DMS153 (cell line): ENCODE measurements around the gene SLC16A10.
"Not testable (repeated sequence)": the region's sequence is repeated elsewhere in the genome, so short reads cannot be mapped to it uniquely, and the experiment has no call there.

Experiments used
- DNase-seq: peaks from one replicate; lab custom pipeline; 2025; lab: John Stamatoyannopoulos, UW

The SLC16A10 gene

GRCh38 chr6:111184827-111185532 lies 97.7 kb downstream of the SLC16A10 start:
- no peak for DNase-seq

- DNase-seq: no peak
These were observed 98.7 kb downstream of the SLC16A10 start for GRCh38 chr6:111185954-111186353.

- no peak for DNase-seq
These were observed 100.6 kb downstream of the SLC16A10 start for GRCh38 chr6:111187874-111188273.

- DNase-seq: not testable (repeated sequence)
These were observed 102.4 kb downstream of the SLC16A10 start for GRCh38 chr6:111189666-111190210.

DNA sequence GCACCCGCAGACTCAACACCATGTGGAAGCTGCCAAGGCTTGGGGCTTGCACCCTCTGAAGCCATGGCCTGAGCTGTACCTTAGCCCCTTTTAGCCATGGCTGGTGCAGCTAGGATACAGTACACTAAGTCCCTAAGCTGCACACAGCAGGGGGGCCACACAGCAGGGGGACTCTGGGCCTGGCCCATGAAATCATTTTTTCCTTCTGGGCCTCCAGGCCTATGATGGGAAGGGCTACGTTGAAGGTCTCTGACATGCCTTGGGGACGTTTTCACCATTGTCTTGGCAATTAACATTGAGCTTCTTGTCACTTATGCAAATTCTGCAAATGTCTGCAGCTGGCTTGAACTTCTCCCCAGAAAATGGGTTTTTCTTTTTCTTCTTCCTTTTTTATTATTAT lies 103.3 kb downstream of the SLC16A10 start:
- no peak for DNase-seq

GRCh38 chr6:111191136-111191535 lies 103.8 kb downstream of the SLC16A10 start:
- not testable (repeated sequence) for DNase-seq

GRCh38 chr6:111192911-111193555 lies 105.7 kb downstream of the SLC16A10 start:
- DNase-seq: no peak

DNA sequence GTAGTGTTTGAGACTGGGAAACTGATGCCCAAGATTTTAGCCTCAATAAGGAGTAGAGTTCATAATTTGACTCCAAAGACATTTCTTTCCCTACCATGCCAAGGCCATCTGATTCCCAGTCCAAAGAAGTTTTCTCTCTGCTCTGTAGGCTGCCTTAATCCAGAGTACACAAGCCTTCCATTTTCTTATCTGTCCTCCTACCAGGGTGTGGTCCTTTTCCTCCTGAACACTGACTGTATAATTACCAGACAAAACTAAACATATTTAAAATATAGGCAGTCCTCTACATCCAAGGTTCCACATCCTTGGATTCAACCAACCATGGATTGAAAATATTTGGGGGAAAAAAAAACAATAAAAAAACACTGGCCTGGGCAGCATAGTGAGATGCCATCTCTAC lies 108.4 kb downstream of the SLC16A10 start:
- no peak for DNase-seq

- no peak for DNase-seq
These were observed 111.5 kb downstream of the SLC16A10 start for GRCh38 chr6:111198841-111199240.

GRCh38 chr6:111199935-111200334 lies 112.6 kb downstream of the SLC16A10 start:
- no peak for DNase-seq

DNA sequence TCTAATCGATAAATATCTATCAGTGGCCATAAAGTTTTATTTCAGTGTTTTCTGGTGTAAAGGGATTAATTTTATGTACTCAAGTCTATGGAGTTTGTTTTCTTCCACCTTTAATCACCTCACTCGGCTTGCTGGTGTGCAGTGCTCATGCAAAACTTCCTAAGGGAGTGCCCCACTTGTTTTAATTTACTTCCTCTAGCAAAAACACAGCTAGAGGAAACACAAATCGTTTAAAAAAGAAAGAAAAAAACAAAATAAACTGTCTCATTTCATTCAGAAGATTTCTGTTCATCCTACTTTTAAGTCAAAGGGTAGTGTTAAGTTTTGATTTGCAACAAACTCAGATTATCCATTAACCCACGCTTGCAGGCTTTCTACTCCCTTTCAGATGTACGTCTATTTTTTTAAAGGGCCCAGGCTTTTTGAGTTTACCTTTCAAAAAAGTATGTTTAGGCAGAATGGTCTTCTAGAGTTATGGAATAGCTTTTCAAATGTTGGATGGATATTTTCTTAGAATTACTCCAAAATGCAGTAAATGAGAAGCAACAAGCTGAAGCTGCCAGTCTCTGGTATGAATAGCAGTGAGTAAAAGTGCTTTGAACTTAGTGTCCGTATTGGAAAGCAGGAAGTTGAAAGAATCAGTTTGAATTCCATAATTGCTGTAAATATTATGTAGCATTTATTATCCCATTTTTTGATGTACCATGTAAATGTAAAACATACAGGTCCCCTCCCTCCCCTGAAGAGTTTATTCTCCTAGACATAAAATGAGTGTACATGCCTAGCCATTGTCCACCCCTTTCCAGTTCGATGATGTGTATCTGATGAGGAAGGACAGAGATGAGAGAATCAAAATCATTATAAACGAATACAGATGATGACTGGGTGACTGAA lies 113.3 kb downstream of the SLC16A10 start:
- DNase-seq: no peak

DNA sequence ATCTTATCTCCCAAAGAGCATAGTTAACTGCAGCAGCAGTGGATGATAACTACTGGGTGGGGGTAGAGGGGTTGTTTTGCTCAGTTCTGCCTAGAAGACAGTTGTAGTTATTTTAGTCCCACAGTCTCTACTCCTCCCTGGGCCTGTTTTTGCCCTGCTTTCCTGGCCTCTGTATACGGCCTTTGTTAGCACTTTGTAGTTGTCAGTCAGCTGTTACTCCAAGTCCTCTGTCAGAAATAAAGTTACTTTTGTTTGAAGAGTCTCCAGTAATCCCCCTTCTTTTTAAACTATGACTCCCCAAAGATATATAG lies 113.9 kb downstream of the SLC16A10 start:
- DNase-seq: no peak

DNA sequence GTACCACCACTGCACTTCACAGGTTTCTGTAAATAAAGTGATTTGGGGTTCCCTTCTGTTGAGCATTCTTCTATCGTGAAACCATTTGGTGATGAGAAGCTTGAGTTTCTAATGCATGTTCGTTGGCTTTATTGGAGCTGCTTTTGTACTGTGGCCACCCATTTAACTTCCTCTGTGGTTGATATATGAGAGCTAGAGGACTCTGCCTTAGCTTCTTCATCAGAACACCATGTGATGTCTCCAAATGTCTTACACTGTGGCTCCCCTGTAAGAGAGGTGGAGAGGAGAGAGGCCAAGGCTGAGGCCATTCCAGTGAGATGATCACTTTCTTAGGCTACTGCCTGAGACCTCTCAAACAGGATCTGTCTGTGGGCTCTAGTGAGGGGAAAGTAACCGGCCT lies 114.5 kb downstream of the SLC16A10 start:
- DNase-seq: no peak

DNA sequence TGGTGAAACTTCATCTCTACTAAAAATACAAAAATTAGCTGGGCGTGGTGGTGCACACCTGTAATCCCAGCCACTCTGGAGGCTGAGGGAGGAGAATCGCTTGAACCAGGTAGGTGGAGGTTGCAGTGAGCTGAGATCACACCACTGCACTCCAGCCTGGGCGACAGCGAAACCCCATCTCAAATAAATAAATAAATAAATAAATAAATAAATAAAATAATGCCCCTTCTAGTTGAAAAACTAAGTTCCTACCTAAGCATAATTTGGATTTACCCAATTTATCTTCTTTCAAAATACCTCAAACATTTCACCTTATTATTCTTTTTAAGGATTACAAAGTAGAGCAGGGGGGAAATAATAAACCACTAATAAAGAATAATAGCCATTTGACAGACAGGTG lies 116.2 kb downstream of the SLC16A10 start:
- DNase-seq: not testable (repeated sequence)

GRCh38 chr6:111204305-111204704 lies 117.0 kb downstream of the SLC16A10 start:
- no peak for DNase-seq

GRCh38 chr6:111204881-111205280 lies 117.6 kb downstream of the SLC16A10 start:
- DNase-seq: no peak

DNA sequence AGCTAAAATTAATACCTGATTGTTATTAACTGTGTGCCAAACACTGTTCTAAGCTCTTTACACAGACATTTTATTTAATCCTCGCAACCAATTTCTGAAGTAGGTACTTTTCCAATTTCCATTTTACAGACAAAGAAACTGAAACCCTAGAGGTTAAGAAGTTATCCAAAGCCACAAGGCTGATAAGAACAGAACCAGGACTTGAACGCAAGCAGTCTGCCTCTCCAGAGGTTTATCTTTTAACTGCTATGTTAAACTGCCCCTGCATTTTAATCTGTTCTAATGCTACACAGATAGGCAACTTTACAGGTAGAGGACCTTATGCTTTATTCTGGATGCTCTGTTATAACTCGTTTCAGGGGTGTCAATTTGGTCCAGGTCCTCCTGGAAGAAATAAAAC lies 118.2 kb downstream of the SLC16A10 start:
- no peak for DNase-seq

DNA sequence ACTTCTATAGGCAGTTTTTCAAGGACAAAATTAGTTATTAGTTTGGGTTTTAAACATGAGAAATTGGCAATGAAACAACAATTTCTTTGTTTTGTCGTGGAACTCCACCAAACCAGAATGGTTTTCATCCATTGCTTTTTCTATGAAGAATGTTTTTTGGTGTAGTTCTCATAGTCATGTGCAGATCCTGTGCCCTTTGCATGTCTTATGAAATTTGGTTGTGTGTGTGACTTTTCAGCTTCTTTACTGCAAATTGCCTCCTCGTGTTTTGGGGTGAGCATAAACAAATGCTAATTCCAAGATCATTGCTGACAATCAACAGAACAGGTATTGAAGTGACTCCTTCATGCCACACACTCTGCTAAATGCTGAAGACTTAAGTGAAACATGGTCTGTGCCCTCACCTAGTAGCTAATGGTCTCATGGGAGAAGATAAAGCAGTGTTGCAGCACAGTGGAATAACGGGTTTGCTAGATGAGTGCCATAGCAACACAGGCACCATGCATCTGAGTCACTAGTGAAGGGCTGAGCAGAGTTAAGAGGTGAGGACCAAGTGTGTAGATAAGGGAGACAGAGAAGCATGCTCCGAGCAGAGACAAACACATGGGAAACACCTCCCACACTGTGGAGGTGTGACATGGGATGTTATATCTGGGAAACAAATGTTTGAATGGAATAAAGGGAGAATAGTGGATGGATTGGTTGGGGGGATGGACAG lies 120.0 kb downstream of the SLC16A10 start:
- peak; percentile 32 for DNase-seq

DNA sequence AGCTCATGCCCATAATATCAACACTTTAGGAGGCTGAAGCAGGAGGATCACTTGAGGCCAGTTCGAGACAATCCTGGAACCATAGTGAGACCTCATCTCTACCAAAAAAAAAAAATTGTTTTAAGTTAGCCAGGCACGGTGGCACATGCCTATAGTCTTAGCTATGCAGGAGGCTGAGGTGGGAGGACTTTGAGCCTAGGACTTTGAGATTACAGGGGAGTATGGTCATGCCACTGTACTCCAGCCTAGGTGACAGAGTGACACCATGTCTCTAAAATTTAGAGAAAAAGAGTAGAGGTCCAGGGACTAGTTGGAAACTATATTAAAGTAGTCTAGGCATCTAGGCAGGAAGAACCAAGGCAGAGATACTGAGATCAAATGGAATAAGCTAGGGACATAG lies 121.6 kb downstream of the SLC16A10 start:
- DNase-seq: no peak

DNA sequence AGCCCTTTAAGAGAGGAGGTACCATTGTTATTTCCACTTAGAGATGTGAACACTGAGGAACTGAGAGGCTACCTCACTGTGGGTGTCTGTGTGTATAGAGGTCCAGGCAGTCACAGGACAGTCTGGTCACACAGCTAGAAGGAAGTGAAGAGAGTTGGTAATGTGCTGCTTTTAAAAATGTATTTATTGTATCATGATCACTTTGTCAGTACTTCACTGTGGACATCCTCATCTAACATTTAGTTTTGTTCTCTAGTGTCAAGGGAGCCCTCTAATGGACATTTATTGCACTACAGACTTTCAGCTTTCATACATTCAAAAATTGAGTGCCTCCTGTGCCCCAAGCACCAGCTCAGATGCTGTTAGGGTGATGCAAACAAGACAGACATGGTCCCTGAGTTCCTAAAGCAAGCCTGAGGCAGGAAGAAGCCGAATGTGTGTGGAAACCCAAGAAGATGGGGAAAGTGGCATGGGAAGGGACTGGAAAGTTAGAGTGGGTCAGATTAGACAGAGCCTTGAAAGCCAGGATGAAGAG lies 123.0 kb downstream of the SLC16A10 start:
- DNase-seq: peak; percentile 60

DNA sequence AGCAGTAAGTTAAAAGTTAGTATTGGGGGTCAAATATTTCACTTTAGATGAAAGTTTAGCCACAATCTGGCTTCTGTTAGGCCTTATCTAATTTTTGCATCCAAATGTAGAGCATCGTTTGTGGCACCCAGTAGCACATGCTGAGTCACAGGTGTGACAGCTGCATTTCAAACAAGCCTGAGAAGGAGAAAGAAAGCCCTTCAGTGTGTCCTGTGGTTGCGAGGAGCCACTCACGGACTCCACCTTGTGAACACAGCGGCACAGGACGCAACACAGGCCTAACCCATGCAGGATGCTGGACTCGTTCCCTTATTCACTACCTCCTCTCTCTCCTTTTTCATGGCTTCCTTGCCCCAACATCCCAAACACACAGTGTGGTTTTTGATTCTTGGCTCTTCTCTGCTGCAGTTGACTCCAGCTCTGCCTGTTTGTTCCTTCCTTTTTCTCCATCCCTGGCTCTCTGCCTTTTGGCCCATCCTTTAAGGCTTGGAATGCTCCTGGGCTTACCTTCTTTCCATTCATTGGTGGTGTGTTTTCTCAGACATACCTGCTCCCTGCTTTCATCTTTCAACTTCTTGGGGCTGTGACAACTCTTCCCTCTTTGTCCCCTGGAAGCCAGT lies 124.2 kb downstream of the SLC16A10 start:
- no peak for DNase-seq
